CD4-positive, alpha-beta T cell treated with Interleukin-17A for 1 hour (primary cell): Measurements from ENCODE around the gene CDC123.
A peak's percentile ranks its signal among the peaks of the same experiment; 100 is the strongest.
"Not testable (repeated sequence)": the region's sequence is repeated elsewhere in the genome, so short reads cannot be mapped to it uniquely, and the experiment has no call there.

Source experiments
- DNase-seq: peaks from one replicate; pipeline ENCODE4 v3.0.0-alpha.2; 2020

Gene CDC123

DNA sequence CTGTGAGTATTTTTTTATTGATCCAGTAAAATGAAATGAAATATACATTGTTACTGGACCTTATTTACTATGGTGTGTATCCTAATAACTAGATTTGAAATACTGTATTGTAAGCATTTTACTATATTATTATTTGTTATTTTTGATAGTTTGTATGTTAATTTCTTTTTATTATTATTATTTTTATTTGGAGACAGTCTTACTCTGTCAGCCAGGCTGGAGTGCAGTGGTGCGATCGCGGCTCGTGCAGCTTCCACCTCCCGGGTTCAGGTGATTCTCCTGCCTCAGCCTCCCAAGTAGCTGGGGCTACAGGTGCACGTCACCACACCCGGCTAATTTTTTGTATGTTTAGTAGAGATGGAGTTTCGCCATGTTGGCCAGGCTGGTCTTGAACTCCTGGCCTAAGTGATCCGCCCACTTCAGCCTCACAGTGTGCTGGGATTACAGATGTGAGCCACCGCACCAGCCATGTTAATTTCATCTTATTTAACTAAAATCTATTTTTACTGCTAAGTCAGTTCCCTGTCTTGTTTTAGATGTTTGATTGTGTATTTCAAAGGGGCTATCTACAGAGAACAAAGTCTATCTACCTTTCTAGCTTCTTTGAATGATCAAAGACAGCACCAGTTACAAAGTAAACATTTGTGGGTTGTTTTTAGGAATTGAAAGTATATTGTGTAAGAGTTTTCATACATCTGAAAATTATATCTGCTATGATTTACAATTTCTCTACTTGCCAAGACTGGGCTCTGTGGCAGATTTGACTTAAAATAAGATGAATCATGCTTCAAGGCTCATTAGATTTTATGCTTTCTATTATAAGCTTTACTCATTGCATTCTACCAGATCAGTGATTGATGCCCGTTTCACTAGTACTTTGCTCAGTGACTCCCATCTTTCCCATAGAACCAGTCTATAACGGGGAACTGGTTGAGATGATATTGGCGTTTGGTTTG is 41.6 kb downstream of the CDC123 start:
- no peak for DNase-seq

DNA sequence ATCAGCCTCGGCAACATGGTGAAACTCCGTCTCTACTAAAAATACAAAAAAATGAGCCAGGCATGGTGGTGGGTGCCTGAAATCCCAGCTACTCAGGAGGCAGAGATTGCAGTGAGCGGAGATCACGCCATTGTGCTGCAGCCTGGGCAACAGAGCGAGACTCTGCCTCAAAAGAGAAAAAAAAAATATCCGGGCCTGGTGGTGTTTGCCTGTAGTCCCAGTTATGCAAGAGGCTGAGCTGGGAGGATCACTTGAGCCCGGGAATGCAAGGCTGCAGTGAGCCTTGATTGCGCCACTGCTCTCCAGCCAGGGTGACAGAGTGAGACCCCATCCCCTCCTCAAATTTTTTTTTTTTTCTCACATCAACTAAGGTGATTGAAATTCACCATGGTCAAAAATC is 42.8 kb downstream of the CDC123 start:
- no peak for DNase-seq

DNA sequence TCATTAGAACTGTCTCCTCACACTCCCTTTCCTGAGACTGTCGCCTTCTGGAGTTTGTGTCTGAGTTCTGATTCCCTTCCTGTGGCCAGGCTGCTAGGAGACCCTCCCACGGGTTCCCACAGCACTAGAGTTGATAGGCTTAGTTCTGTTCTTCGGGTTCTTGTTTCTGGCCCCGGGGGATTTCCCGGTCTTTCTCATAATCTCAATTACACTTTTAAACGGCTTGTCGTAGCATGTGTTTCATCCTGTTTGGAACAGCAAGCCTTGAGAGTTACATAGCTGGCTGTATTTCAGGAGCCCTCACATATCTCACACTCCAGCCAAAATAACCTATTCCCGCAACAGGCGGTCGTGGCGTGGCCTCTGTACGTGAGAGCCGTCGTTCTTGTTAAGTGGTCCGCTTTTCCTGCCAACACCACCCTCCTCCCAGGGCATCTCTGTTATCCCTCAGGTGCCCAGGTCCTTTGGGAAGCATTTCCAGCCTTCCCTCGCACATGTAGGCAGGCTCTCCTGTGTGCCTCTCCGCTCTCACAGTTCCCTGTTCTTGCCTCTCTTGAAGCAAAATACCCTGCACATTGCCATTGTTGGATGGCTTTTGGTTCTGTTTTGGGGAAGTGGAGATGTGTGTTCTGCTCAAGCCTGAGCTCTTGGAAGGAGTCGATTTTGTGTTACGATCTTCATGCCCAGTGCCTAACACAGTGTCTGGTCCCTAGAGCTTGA is 46.0 kb downstream of the CDC123 start:
- peak; percentile 24 for DNase-seq

DNA sequence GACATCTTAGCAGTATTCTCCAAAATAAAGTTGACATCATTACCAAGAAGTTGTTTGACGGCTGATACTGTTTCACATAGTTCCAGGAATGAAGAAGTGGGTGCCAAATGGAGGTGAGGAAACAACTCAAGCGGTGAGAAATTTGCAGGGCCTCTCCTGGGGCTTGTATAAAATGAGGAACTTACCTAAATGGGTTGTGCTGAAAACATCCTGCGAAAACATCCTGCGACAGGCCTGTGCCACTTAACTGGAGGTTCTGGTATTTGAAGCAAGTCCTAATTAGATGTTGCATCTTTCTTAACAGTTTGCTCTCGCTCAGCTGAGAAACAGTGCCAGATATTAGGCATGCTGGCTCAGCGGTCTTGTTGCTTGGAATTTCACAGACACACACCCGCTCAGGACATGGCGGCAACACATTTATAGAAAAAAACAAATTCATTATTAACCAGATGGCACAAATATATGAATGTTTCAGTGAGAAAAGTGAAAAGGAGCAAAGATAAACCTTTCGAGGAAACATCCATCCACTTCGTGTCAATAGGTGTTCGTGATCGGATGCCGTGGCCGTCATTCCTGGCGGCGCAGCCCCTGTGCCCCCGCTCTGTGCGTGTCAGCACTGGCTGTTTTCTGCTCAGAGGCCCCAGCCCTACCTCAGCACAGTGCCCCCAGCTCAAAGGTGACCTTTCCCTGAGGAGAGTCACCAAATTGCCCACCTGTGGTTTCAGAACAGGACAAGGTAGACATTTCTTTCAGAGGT is 48.1 kb downstream of the CDC123 start:
- peak; percentile 24 for DNase-seq

DNA sequence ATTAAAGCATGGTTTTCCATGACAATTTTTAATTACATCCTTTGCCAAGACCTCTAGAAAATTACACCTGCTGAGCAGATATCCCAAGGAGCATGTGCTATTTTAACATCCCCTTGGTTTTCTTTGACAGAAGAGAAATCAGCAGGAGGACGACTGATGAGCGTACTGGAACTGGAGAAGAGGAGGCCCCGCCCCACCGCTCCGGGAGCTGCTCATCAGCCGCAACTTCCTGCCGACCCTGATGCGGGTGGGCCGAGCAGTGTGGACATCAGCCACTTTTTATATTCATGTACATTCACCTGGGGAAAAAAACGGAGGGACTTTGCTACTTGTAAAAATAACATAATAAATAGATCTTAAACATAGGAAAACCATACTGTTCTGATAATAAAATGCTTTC is 54.2 kb downstream of the CDC123 start:
- DNase-seq = no peak

DNA sequence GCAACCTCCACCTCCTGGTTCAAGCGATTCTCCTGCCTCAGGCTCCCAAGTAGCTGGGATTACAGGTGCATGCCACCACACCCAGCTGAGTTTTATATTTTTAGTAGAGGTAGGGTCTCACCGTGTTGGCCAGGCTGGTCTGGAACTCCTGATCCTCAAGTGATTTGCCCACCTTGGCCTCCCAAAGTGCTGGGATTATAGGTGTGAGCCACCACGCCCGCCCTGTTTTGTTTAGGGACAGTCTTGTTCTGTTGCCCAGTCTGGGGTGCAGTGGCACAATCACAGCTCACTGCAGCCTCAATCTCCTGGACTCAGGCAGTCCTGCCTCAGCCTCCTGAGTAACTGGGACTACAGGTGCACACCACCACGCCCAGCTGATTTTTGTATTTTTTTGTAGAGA is 54.7 kb downstream of the CDC123 start:
- not testable (repeated sequence) for DNase-seq

DNA sequence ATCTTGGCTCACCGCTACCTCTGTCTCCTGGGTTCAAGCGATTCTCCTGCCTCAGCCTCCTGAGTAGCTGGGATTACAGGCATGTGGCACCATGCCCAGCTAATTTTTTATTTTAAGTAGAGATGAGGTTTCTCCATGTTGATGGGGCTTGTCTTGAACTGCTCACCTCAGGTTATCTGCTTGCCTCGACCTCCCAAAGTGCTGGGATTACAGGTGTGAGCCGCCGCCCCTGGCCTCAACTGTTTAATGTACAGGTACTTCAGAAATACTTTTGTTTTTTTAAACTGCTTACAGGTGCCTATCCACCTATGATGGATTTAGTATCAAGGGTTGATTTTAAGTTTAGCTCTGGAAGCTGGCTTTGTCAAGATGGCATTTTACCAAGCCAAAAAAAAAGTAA is 55.6 kb downstream of the CDC123 start:
- no peak for DNase-seq

DNA sequence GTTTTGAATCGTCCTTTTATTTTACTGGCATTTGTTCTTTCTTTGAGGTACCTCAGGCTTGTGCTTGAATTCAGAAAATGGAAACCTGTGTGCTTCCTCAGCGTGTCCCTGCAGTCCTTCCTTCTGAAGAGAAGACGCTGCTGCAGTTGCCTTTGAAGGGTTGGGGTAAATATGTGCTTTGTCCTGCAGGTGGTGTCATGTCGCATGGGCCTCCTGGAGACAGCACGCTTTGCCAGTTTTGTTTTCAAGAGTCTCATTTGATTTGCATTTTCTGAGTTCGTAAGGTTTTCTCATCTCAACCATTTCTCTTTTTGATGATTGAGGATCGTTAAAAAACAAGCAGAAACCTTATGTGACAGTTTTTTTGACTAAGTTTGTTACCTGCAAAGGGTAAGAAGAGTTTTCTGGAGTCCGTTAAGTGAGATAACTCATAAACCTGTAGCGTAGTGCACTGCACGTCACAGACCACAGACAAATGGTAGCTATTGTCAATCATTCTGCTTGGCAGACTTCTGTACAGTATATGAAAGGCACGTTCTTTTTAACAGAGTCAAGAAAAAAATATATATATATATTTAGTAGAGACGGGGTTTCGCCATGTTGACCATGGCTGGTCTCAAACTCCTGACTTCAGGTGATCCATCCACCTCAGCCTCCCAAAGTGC is 57.0 kb downstream of the CDC123 start:
- peak; percentile 10 for DNase-seq

DNA sequence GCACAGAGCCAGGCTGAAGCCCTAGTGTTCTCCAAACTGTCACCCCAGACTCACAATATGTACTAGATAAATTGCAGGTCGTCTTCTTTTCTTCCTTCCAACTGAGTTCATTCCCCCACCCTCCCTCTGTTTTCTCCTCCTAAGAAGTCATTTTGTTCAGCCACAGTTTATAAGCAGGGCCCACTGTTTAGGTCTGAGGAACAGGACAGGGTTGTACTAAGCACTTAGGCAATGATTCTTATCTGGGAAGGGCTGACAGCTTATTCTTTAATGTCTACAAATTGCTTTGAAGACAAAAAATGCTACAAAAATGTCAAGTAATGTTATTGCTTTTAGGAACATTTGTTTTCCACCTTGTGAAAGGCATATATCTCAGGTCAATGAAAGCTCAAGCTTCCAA is 59.1 kb downstream of the CDC123 start:
- no peak for DNase-seq

DNA sequence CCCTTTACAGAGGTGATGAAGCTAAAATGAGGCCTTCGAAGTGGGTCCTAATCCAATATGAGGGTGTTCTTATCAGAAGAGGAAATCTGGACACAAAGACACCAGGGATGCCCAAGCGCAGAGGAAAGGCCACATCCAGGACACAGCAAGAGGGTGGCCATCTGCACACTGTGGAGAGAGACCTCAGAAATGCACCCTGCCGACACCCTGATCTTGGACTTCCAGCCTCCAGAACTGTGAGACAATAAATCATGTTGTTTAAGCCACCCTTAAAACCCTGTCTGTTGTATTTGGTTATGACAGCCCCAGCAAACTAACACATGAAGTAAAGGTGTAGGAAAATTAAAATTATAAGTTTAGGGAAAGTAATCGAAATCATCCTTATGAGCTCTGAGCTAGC is 64.0 kb downstream of the CDC123 start:
- DNase-seq = no peak

DNA sequence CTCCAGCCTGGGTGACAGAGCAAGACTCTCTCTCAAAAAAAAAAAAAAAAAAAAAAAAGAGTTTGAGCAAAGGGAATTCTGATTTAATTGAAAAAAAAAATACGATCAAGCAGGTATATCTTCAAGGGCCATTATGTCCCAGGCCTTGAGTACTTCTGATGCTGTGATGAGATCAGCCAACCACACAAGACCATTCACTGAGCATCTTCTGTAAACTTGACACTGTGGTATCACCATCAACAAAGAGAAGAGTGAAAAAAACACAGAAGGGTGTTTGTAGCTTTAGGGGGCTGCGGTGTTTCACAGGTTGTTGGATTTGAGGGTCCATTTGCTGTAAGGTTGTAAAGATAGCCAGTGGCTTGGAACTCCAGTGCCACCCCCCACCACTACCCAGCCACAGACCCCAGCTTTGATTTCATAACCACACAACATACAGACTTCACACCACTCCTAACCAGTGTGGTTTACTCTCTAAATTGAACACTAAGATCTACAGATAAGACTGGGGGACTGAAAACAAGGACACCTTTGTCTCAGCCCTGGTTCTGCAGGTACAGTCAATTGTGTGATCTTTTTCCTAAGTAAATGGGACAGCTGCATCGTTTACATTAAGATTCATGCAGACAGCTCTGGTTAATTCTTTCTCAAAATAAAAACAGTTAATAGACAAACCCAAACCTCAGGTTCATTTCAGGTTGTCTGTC is 66.4 kb downstream of the CDC123 start:
- peak; percentile 23 for DNase-seq

DNA sequence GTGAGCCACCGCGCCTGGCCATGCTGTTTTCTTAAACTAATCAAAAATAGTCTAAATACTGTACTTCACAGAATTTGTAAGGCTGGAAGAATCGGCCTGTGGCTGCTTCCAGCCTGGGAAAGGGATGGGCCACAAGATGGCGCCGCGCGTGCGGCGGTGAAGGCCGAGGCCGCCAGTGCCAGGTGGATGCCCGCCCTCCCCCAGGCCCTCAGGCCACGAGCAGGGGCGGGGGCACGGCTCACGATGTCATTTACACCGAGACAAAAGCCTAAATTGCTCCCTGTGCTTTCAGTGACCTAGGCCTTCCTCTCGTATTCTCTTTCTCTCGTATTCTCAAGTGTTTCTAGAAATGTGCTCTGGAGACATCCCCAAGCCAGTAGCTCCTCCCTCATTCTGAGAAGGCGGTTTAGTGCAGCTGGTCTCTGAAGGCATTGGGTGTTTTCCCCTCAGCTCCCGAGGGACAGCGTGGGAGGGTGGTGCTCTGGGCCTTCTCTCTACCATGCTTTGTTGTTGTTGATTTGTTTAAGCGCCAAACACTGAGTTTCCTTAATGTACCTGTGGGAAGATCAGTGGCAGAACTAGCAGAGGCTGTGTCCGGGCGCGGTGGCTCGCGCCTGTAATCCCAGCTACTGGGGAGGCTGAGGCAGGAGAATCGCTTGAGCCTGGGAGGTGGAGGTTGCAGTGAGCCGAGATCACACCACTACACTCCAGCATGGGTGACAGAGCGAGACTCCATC is 68.4 kb downstream of the CDC123 start:
- peak; percentile 69 for DNase-seq

DNA sequence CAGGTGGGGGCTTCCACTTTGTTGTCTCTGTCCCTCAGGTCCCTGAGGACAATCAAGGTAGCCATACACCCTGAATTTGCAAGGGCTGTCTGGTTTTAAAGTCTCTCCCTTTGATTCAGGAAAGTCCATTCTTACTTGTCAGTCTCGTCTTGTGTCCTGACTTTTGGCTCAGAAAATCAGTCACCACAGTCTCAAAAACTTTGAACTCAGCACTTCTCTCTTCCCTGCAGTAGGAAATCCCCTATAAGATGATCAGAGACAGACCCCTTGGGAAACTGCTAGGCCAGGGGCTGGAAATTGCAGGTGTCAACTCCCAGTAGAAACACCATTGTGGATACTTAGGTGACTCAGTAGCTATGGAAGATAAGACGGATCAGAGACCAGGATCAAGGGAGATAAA is 73.1 kb downstream of the CDC123 start:
- DNase-seq = no peak

DNA sequence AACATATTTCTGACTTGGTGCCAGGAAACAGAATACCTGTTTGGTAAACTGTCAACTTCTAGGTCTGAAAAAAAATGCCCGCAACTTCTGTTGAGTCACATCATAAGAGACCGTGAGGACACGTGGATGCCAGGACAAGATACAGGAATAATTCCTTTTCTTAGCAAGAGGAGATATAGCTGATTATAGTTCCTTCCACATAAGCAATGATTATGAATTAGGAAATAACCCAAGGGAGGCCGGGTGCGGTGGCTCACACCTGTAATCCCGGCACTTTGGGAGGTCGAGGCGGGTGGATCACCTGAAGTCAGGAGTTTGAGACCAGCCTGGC is 75.2 kb downstream of the CDC123 start:
- no peak for DNase-seq

DNA sequence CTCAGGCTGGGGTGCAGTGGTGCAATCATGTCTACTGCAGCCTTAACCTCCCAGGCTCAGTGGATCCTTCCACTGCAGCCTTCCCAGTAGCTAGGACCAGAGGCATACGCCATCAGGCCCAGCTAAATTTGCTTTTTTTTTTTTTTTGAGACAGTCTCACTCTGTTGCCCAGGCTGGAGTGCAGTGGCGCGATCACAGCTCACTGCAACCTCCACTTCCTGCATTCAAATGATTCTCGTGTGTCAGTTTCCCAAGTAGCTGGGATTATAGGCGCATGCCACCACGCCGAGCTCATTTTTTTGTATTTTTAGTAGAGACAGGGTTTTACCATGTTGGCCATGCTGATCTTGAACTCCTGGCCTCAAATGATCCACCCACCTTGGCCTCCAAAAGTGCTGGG is 81.9 kb downstream of the CDC123 start:
- not testable (repeated sequence) for DNase-seq

DNA sequence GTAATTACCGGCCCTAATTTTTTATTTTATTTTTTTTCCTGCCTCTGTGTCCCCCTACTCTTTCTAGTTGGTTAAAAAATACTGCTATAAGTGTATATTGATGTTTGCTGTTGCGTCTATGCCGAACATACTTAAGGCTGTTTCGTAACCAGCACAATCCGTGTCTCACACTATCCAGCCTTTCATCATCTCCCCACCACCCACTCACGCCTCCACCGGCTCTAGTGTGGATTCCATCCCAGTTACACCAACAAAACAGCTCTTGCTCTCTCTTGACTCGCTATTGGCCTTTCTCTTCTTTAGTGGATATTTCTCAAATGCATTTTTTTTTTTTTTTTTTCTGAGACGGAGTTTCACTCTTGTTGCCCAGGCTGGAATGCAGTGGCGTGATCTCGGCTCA is 83.3 kb downstream of the CDC123 start:
- no peak for DNase-seq

DNA sequence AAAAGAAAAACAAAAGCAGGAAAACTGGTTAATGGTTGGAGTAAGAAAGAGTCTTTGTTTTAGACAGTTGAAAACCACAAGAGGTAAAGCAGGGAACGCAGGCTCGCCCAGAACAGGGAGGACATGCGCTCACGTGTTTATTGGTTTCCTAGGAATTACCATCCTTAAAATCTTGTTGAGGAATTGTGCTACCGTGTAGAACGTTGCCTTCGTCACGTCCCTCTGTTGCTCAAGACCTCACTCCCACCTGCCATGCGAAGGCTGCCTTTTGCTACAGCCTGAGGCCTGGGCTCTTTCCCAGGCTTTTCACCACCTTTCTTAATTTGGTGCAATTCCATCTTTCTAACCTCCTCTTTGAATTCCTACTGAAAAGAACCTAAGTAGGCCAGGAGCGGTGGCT is 91.8 kb downstream of the CDC123 start:
- DNase-seq = no peak

DNA sequence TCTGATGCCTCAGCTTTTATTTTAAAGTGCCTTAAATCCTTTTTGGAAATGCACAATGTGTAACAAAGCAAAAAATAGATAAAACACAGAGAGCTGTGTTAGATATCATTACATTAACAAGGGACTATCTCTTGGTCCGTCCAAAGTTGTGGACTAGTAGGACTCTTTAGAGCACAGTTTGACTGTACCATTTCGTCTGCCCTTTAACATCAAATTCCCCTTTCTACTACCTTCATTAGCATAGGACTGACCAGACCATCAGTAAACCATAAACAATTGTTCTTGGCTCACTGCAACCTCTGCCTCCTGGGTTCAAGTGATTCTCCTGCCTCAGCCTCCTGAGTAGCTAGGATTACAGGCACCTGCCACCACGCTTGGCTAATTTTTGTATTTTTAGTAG is 101.8 kb downstream of the CDC123 start:
- not testable (repeated sequence) for DNase-seq

DNA sequence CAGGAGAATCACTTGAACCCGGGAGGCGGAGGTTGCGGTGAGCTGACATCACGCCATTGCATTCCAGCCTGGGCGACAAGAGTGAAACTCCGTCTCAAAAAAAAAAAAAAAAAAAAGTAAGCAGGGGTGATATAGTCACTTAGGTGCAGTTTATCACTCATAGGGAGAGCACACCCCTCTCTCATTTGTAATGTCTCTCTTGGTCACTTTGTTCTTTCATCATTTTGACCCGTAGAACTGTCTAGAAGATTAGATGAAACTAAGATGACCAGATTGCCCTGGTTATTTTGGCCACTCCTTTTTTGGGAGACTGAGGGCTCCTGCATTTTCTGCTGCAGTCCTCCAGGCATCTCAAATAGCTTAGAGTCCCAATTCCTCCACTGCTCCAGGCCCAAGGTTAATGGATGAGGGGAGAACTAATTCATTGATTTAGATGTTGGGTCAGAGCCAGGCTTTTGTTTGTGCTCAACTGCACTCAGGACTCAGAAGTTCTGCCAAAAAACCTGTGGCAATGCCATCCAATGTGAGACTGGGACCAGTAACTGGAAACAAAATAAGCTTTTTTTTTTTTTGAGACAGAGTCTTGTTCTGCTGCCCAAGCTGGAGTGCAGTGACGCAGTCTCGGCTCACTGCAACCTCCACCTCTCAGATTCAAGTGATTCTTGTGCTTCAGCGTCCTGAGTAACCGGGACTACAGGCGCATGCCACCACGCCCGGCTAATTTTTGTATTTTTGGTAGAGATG is 103.4 kb downstream of the CDC123 start:
- no peak for DNase-seq
